Osteocyte (in vitro differentiated cells): ENCODE results near the gene RFXANK. TPM values are rescaled to one million over a fixed set of nuclear protein-coding genes. Genes with fewer than 3 reads are reported as not detected.

Experiments used
- DNase-seq: peaks from one replicate; pipeline ENCODE4 v3.0.0; 2021; ENCODE audit warnings: mixed read lengths; ENCODE audit not compliant: unreplicated experiment; ENCODE audit errors: extremely low spot score
- H3K27ac Mint-ChIP-seq: one replicate; pipeline ENCODE4 v1.8.0; 2021; ENCODE audit warnings: mild to moderate bottlenecking, mixed read lengths; ENCODE audit not compliant: unreplicated experiment
- H3K27me3 Mint-ChIP-seq: one replicate; pipeline ENCODE4 v1.8.0; 2021; ENCODE audit warnings: mixed read lengths; ENCODE audit not compliant: unreplicated experiment
- H3K36me3 Mint-ChIP-seq: one replicate; pipeline ENCODE4 v1.8.0; 2021; ENCODE audit warnings: mixed read lengths; ENCODE audit not compliant: unreplicated experiment
- H3K4me1 Mint-ChIP-seq: one replicate; pipeline ENCODE4 v1.8.0; 2021; ENCODE audit warnings: mixed read lengths; ENCODE audit not compliant: unreplicated experiment
- H3K4me3 Mint-ChIP-seq: one replicate; pipeline ENCODE4 v1.8.0; 2021; ENCODE audit warnings: mild to moderate bottlenecking, moderate library complexity, mixed read lengths; ENCODE audit not compliant: unreplicated experiment
- H3K9me3 Mint-ChIP-seq: one replicate; pipeline ENCODE4 v1.8.0; 2021; ENCODE audit warnings: mixed read lengths; ENCODE audit not compliant: unreplicated experiment
- total RNA-seq: library from RNA; stranded (reverse); gene quantifications from 2 replicates; pipeline ENCODE4 v1.2.1, GENCODE V29; 2021
- TF ChIP-seq, protein P1 (sequence below): fragments of 200-600 bp; sonication (generic); IDR thresholded peaks from 2 replicates; pipeline ENCODE4 v1.5.0; 2021; ENCODE audit warnings: antibody characterized with exemption, mild to moderate bottlenecking, moderate library complexity

The RFXANK gene
- total RNA-seq, 1 donor from 2014 or later = 75.3 TPM

DNA sequence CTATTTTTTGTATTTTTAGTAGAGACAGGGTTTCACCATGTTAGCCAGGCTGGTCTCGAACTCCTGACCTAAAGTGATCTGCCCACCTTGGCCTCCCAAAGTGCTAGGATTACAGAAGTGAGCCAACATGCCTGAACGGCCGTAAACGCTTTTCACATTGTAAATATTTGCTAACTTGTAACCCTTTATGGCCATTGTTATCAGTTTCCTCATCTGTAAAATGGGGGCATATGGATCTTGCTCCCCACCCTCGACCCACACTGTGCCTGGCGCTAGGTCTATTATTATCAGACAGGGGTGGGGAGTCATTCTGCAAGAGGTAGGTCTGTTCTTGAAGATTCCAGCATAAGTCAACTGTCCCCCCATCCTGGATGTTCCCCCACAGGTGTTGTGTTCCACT, 31.6 kb downstream of the RFXANK start:
- TF ChIP-seq, protein P1, sequence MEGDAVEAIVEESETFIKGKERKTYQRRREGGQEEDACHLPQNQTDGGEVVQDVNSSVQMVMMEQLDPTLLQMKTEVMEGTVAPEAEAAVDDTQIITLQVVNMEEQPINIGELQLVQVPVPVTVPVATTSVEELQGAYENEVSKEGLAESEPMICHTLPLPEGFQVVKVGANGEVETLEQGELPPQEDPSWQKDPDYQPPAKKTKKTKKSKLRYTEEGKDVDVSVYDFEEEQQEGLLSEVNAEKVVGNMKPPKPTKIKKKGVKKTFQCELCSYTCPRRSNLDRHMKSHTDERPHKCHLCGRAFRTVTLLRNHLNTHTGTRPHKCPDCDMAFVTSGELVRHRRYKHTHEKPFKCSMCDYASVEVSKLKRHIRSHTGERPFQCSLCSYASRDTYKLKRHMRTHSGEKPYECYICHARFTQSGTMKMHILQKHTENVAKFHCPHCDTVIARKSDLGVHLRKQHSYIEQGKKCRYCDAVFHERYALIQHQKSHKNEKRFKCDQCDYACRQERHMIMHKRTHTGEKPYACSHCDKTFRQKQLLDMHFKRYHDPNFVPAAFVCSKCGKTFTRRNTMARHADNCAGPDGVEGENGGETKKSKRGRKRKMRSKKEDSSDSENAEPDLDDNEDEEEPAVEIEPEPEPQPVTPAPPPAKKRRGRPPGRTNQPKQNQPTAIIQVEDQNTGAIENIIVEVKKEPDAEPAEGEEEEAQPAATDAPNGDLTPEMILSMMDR = no peak
- peaks cover 23% of the 10 kb centered on the region for H3K27me3 Mint-ChIP-seq
- H3K36me3 Mint-ChIP-seq = no peaks in the 10 kb centered on the region
- no peak overlapping the region for H3K4me3 Mint-ChIP-seq
- H3K4me1 Mint-ChIP-seq = no peaks in the 10 kb centered on the region
- H3K9me3 Mint-ChIP-seq = no peaks in the 10 kb centered on the region
- H3K27ac Mint-ChIP-seq = no peak overlapping the region
- no peak for DNase-seq

GRCh38 chr19:19224150-19224851, 32.2 kb downstream of the RFXANK start:
- Mint-ChIP-seq H3K27me3 (peaks cover 29% of the 10 kb centered on the region), H3K9me3 (no peaks in the 10 kb centered on the region), H3K4me3 (no peak overlapping the region), H3K36me3 (no peaks in the 10 kb centered on the region), H3K27ac (no peak overlapping the region), H3K4me1 (no peaks in the 10 kb centered on the region)
- DNase-seq = no peak
- TF ChIP-seq, protein P1 = no peak

DNA sequence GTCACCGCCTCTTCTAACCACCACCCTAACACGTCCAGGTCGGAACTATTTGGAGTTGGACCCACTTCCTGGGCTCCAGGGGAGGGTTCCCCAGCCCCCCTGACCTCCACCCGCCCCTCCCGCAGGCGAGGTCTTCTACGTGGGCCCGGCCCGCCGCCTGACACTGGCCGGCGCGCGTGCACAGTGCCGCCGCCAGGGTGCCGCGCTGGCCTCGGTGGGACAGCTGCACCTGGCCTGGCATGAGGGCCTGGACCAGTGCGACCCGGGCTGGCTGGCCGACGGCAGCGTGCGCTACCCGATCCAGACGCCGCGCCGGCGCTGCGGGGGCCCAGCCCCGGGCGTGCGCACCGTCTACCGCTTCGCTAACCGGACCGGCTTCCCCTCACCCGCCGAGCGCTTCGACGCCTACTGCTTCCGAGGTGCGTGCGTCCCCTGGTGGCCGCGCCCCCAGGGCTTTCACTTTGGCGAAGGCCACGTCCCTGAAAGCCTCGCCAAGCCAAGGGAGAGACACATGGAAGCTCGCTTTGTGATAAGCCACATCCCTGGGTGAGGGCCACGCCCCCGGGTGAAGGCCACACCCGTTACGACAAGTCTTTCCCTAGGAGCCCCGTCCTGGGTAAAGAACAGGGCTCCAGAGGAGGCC, 32.9 kb downstream of the RFXANK start:
- H3K27ac Mint-ChIP-seq = no peak overlapping the region
- H3K36me3 Mint-ChIP-seq = no peaks in the 10 kb centered on the region
- peaks cover 29% of the 10 kb centered on the region for H3K27me3 Mint-ChIP-seq
- no peaks in the 10 kb centered on the region for H3K9me3 Mint-ChIP-seq
- no peak for DNase-seq
- H3K4me1 Mint-ChIP-seq = no peaks in the 10 kb centered on the region
- TF ChIP-seq, protein P1 = peak; percentile 54
- peak overlapping the region; percentile 60 for H3K4me3 Mint-ChIP-seq

- TF ChIP-seq, protein P1 = no peak
- Mint-ChIP-seq H3K27me3 (peaks cover 29% of the 10 kb centered on the region), H3K4me3 (no peak overlapping the region), H3K27ac (no peak overlapping the region), H3K9me3 (no peaks in the 10 kb centered on the region), H3K4me1 (no peaks in the 10 kb centered on the region), H3K36me3 (no peaks in the 10 kb centered on the region)
- no peak for DNase-seq
Measured at GRCh38 chr19:19226204-19226603, 34.1 kb downstream of the RFXANK start.

- no peak overlapping the region for H3K27ac Mint-ChIP-seq
- no peak for DNase-seq
- H3K9me3 Mint-ChIP-seq = no peaks in the 10 kb centered on the region
- no peaks in the 10 kb centered on the region for H3K36me3 Mint-ChIP-seq
- no peak overlapping the region for H3K4me3 Mint-ChIP-seq
- peaks cover 29% of the 10 kb centered on the region for H3K27me3 Mint-ChIP-seq
- H3K4me1 Mint-ChIP-seq = no peaks in the 10 kb centered on the region
- TF ChIP-seq, protein P1 = no peak
Measured at GRCh38 chr19:19226663-19227062, 34.6 kb downstream of the RFXANK start.
